Neural cell (in vitro differentiated cells): ENCODE data around the gene PSEN2.

Experiments used
- EP300 ChIP-seq: fragments of 450-650 bp; conservative IDR thresholded peaks from 2 replicates; pipeline ENCODE4 v1.6.1; 2014; ENCODE audit warnings: antibody characterized with exemption, mild to moderate bottlenecking, moderate library complexity; ENCODE audit not compliant: poor library complexity, severe bottlenecking
- EZH2 ChIP-seq: fragments of 200-600, 300-800 bp; shearing (Covaris generic), sonication (generic); IDR thresholded peaks from 2 replicates; pipeline ENCODE4 v1.6.1; 2014; ENCODE audit warnings: antibody characterized with exemption, low read length, borderline replicate concordance, mild to moderate bottlenecking; ENCODE audit not compliant: insufficient read depth, poor library complexity, severe bottlenecking
- MXI1 ChIP-seq: fragments of 450-650 bp; conservative IDR thresholded peaks from 2 replicates; pipeline ENCODE4 v1.6.1; 2014; ENCODE audit warnings: antibody characterized with exemption, mild to moderate bottlenecking; ENCODE audit not compliant: poor library complexity, severe bottlenecking
- POLR2AphosphoS5 ChIP-seq: IDR thresholded peaks from 2 replicates; pipeline ENCODE4 v1.6.1; 2012
- SMC3 ChIP-seq: fragments of 450-650 bp; conservative IDR thresholded peaks from 2 replicates; pipeline ENCODE4 v1.6.1; 2014; ENCODE audit warnings: antibody characterized with exemption, mild to moderate bottlenecking, moderate library complexity; ENCODE audit not compliant: poor library complexity
- TF ChIP-seq, protein P1 (sequence below): fragments of 450-650 bp; IDR thresholded peaks from 2 replicates; pipeline ENCODE4 v1.5.1; 2014; ENCODE audit warnings: antibody characterized with exemption, mild to moderate bottlenecking, moderate library complexity; ENCODE audit not compliant: poor library complexity, severe bottlenecking

DNA sequence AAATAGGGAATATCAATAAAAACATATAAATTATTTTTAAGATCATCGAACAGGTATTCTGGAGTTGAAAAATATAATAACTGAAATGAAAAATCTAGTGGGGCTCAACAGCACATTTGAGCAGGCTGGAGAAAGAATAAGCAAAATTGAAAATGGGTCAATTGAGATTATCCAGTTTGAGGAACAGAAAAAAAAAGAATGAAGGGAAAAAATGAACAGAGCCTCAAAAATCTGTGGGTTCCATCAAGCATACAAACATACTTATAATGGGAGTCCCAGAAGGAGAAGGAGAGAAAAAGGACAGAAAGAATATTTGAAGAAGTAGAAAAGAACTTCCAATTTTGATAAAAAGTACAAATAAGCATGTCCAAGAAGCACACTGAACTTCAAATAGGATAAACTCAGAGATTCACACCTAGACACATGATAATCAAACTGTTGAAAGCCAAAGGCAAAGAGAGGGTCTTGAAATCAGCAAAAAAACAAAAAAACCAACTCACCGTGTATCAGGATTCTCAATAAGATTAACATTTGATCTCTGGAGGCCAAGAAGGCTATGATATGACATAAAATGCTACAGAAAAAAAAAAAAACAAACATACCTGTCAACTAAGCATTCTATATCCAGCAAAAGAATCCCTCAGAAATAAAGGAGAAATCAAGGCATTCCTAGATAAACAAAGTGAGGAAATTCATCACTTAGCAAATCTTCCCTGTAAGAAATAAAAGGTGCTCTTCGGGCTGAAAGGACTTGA, 64.2 kb downstream of the PSEN2 start:
- TF ChIP-seq, protein P1, sequence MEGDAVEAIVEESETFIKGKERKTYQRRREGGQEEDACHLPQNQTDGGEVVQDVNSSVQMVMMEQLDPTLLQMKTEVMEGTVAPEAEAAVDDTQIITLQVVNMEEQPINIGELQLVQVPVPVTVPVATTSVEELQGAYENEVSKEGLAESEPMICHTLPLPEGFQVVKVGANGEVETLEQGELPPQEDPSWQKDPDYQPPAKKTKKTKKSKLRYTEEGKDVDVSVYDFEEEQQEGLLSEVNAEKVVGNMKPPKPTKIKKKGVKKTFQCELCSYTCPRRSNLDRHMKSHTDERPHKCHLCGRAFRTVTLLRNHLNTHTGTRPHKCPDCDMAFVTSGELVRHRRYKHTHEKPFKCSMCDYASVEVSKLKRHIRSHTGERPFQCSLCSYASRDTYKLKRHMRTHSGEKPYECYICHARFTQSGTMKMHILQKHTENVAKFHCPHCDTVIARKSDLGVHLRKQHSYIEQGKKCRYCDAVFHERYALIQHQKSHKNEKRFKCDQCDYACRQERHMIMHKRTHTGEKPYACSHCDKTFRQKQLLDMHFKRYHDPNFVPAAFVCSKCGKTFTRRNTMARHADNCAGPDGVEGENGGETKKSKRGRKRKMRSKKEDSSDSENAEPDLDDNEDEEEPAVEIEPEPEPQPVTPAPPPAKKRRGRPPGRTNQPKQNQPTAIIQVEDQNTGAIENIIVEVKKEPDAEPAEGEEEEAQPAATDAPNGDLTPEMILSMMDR, result no peak
- no peak for TF ChIP-seq POLR2AphosphoS5
- TF ChIP-seq EP300, result no peak
- TF ChIP-seq EZH2, result no peak
- TF ChIP-seq SMC3, result no peak
- no peak for TF ChIP-seq MXI1
